HFFc6 (cell line): Measurements from ENCODE around the gene NQO2. TPM values are rescaled to one million over a fixed set of nuclear protein-coding genes. Genes with fewer than 3 reads are reported as not detected.
"Not testable (repeated sequence)": the region's sequence is repeated elsewhere in the genome, so short reads cannot be mapped to it uniquely, and the experiment has no call there.

Experiments
- DNase-seq: peaks from one replicate; pipeline ENCODE4 v3.0.0-alpha.2; 2018
- H3K27ac Mint-ChIP-seq: 2 replicates; pipeline ENCODE4 v1.8.0; 2020; ENCODE audit warnings: mild to moderate bottlenecking, mixed read lengths
- H3K27me3 Mint-ChIP-seq: 2 replicates; pipeline ENCODE4 v1.8.0; 2021; ENCODE audit warnings: mild to moderate bottlenecking, moderate library complexity, mixed read lengths; ENCODE audit not compliant: insufficient read depth
- H3K36me3 Mint-ChIP-seq: 2 replicates; pipeline ENCODE4 v1.8.0; 2021; ENCODE audit warnings: low read depth, mixed read lengths
- H3K4me1 Mint-ChIP-seq: 2 replicates; pipeline ENCODE4 v1.8.0; 2020; ENCODE audit warnings: low read depth, mixed read lengths
- H3K4me3 Mint-ChIP-seq: 2 replicates; pipeline ENCODE4 v1.8.0; 2020; ENCODE audit warnings: mild to moderate bottlenecking, moderate library complexity, mixed read lengths
- H3K9me3 Mint-ChIP-seq: 2 replicates; pipeline ENCODE4 v1.8.0; 2020; ENCODE audit warnings: mild to moderate bottlenecking, mixed read lengths
- total RNA-seq, 6 experiments: library from RNA; stranded (reverse); fragmentation: NEBNext Ultra II Directional; extraction: Animal tissue kit (Norgen Biotek cat#: 25700); gene quantifications; 2 replicates in 1 of 6; 3 replicates in 5 of 6; pipeline ENCODE4 v1.2.3, GENCODE V29; 2021
- TF ChIP-seq, protein P1 (sequence below): fragments of 200-600 bp; sonication (generic); IDR thresholded peaks from 2 replicates; pipeline ENCODE4 v1.5.0; 2021; ENCODE audit warnings: antibody characterized with exemption, mild to moderate bottlenecking

Gene NQO2
- total RNA-seq, 6 experiments from 2014 or later: 28.9 to 48.6 (median 43.6) TPM

- Mint-ChIP-seq H3K36me3 (no peaks in the 10 kb centered on the region), H3K4me1 (peaks cover 32% of the 10 kb centered on the region), H3K9me3 (no peaks in the 10 kb centered on the region), H3K27ac (no peak overlapping the region), H3K27me3 (peaks cover 25% of the 10 kb centered on the region), H3K4me3 (no peak overlapping the region)
- TF ChIP-seq, protein P1, sequence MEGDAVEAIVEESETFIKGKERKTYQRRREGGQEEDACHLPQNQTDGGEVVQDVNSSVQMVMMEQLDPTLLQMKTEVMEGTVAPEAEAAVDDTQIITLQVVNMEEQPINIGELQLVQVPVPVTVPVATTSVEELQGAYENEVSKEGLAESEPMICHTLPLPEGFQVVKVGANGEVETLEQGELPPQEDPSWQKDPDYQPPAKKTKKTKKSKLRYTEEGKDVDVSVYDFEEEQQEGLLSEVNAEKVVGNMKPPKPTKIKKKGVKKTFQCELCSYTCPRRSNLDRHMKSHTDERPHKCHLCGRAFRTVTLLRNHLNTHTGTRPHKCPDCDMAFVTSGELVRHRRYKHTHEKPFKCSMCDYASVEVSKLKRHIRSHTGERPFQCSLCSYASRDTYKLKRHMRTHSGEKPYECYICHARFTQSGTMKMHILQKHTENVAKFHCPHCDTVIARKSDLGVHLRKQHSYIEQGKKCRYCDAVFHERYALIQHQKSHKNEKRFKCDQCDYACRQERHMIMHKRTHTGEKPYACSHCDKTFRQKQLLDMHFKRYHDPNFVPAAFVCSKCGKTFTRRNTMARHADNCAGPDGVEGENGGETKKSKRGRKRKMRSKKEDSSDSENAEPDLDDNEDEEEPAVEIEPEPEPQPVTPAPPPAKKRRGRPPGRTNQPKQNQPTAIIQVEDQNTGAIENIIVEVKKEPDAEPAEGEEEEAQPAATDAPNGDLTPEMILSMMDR: no peak
- no peak for DNase-seq
Measured at GRCh38 chr6:3053231-3053508, 53.5 kb downstream of the NQO2 start.

GRCh38 chr6:3054229-3055157 is 54.8 kb downstream of the NQO2 start:
- Mint-ChIP-seq H3K4me1 (peaks cover 32% of the 10 kb centered on the region), H3K4me3 (peak overlapping the region; percentile 80), H3K27me3 (peaks cover 16% of the 10 kb centered on the region)
- not testable (repeated sequence) for H3K27ac Mint-ChIP-seq, H3K9me3 Mint-ChIP-seq, DNase-seq, H3K36me3 Mint-ChIP-seq

GRCh38 chr6:3055158-3055499 is 55.4 kb downstream of the NQO2 start:
- Mint-ChIP-seq H3K4me1 (peaks cover 33% of the 10 kb centered on the region), H3K27me3 (peaks cover 14% of the 10 kb centered on the region)
- not testable (repeated sequence) for H3K36me3 Mint-ChIP-seq, H3K27ac Mint-ChIP-seq, H3K9me3 Mint-ChIP-seq, DNase-seq, H3K4me3 Mint-ChIP-seq

- peaks cover 14% of the 10 kb centered on the region; the same call in 1 of the 2 replicates for H3K27me3 Mint-ChIP-seq
- DNase-seq: no peak
- H3K9me3 Mint-ChIP-seq: no peaks in the 10 kb centered on the region
- TF ChIP-seq, protein P1: no peak
- H3K4me1 Mint-ChIP-seq: peaks cover 51% of the 10 kb centered on the region
- H3K4me3 Mint-ChIP-seq: no peak overlapping the region
- H3K27ac Mint-ChIP-seq: no peak overlapping the region
- H3K36me3 Mint-ChIP-seq: no peaks in the 10 kb centered on the region
Measured at GRCh38 chr6:3057063-3057770, 57.5 kb downstream of the NQO2 start.

DNA sequence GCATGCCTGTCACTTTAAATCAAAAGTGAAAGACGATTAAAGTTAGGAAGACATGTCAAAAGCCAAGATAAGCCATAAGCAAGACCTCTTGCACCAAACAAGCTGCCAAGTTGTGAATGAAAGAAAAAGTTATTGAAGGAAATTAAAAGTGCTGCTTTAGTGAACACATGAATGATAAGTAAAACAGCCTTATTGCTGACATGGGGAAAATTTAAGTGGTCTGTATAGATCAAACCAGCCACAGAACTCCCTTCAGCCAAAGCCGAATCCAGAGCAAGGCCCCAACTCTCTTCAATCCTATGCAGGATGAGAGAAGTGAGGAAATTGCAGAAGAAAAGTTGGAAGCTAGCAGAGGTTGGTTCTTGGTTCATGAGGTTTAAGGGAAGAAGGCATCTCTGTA is 59.3 kb downstream of the NQO2 start:
- TF ChIP-seq, protein P1: no peak
- Mint-ChIP-seq H3K27me3 (0 out of 2 replicates have a peak, but pooled peaks cover 8% of the 10 kb centered on the region), H3K4me1 (peaks cover 42% of the 10 kb centered on the region), H3K9me3 (no peaks in the 10 kb centered on the region), H3K27ac (no peak overlapping the region), H3K36me3 (no peaks in the 10 kb centered on the region), H3K4me3 (no peak overlapping the region)
- DNase-seq: no peak

GRCh38 chr6:3060092-3060491 is 60.4 kb downstream of the NQO2 start:
- H3K36me3 Mint-ChIP-seq, H3K27me3 Mint-ChIP-seq, H3K27ac Mint-ChIP-seq, H3K9me3 Mint-ChIP-seq, H3K4me3 Mint-ChIP-seq, DNase-seq: not testable (repeated sequence)
- H3K4me1 Mint-ChIP-seq: peaks cover 38% of the 10 kb centered on the region

GRCh38 chr6:3061501-3061941 is 61.8 kb downstream of the NQO2 start:
- peak; percentile 91 for DNase-seq
- TF ChIP-seq, protein P1: peak; percentile 73

GRCh38 chr6:3063340-3063732 is 63.6 kb downstream of the NQO2 start:
- peaks cover 14% of the 10 kb centered on the region for H3K36me3 Mint-ChIP-seq
- H3K9me3 Mint-ChIP-seq, DNase-seq, H3K27ac Mint-ChIP-seq, H3K27me3 Mint-ChIP-seq: not testable (repeated sequence)
- peaks cover 56% of the 10 kb centered on the region for H3K4me1 Mint-ChIP-seq
- H3K4me3 Mint-ChIP-seq: peak overlapping the region; percentile 93

More at GRCh38 chr6:3061501-3061941, 61.8 kb downstream of the NQO2 start:
- no peak overlapping the region for H3K4me3 Mint-ChIP-seq
- no peaks in the 10 kb centered on the region for H3K9me3 Mint-ChIP-seq
- peaks cover 40% of the 10 kb centered on the region for H3K4me1 Mint-ChIP-seq
- H3K27ac Mint-ChIP-seq: no peak overlapping the region; the same call in 1 of the 2 replicates
- peaks cover 2% of the 10 kb centered on the region; the same call in 1 of the 2 replicates for H3K27me3 Mint-ChIP-seq
- H3K36me3 Mint-ChIP-seq: peaks cover under 1% of the 10 kb centered on the region; the same call in 1 of the 2 replicates
